DMS 273 (cell line): Measurements from ENCODE around the gene AQP12B.

Source experiments
- DNase-seq: peaks from one replicate; lab custom pipeline; 2025; ENCODE audit not compliant: unreplicated experiment; lab: John Stamatoyannopoulos, UW

AQP12B gene

GRCh38 chr2:240718896-240719490 is 36.3 kb upstream of the AQP12B start:
- no peak for DNase-seq

GRCh38 chr2:240717681-240718581 is 35.2 kb upstream of the AQP12B start:
- no peak for DNase-seq

- no peak for DNase-seq
Measured at GRCh38 chr2:240717181-240717641, 34.5 kb upstream of the AQP12B start.

GRCh38 chr2:240716130-240716798 is 33.6 kb upstream of the AQP12B start:
- no peak for DNase-seq

GRCh38 chr2:240714747-240715725 is 32.4 kb upstream of the AQP12B start:
- DNase-seq = no peak

GRCh38 chr2:240713928-240714746 is 31.5 kb upstream of the AQP12B start:
- DNase-seq = no peak

GRCh38 chr2:240713071-240713927 is 30.6 kb upstream of the AQP12B start:
- DNase-seq = no peak

GRCh38 chr2:240712121-240712520 is 29.4 kb upstream of the AQP12B start:
- no peak for DNase-seq

- DNase-seq = no peak
Measured at GRCh38 chr2:240711701-240712100, 29.0 kb upstream of the AQP12B start.

GRCh38 chr2:240711296-240711695 is 28.6 kb upstream of the AQP12B start:
- no peak for DNase-seq

- no peak for DNase-seq
Measured at GRCh38 chr2:240708457-240708856, 25.8 kb upstream of the AQP12B start.

GRCh38 chr2:240707821-240708220 is 25.1 kb upstream of the AQP12B start:
- DNase-seq = no peak

- DNase-seq = no peak
Measured at GRCh38 chr2:240707043-240707756, 24.5 kb upstream of the AQP12B start.

GRCh38 chr2:240705204-240705791 is 22.6 kb upstream of the AQP12B start:
- no peak for DNase-seq

- no peak for DNase-seq
Measured at GRCh38 chr2:240704651-240705050, 22.0 kb upstream of the AQP12B start.

GRCh38 chr2:240703417-240704341 is 21.0 kb upstream of the AQP12B start:
- no peak for DNase-seq

GRCh38 chr2:240702640-240703011 is 19.9 kb upstream of the AQP12B start:
- DNase-seq = no peak
